DMS153 (cell line): ENCODE measurements around the gene SORBS1.
"Not testable (repeated sequence)": the region's sequence is repeated elsewhere in the genome, so short reads cannot be mapped to it uniquely, and the experiment has no call there.

Source experiments
- DNase-seq: peaks from one replicate; lab custom pipeline; 2025; lab: John Stamatoyannopoulos, UW

SORBS1 gene

DNA sequence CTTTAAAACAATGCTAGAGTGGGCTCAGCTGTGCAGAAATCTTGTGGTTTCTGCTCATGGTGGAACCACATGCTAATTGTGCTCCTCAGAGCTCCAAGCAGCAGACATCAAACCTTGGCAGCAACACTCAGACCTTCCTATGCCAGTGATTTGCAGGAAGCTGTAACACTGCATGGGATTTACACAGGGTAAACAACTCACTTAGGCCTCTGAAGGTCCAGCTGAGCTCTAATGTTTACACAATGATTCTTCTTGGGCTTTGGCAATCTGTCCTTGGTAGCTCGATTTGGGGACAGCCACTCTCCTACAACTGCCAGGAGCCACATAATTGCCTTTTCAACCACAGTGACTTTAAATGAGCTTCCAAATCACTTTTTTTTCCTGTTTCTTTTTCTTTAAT, 172.6 kb downstream of the SORBS1 start:
- DNase-seq = peak; percentile 81

DNA sequence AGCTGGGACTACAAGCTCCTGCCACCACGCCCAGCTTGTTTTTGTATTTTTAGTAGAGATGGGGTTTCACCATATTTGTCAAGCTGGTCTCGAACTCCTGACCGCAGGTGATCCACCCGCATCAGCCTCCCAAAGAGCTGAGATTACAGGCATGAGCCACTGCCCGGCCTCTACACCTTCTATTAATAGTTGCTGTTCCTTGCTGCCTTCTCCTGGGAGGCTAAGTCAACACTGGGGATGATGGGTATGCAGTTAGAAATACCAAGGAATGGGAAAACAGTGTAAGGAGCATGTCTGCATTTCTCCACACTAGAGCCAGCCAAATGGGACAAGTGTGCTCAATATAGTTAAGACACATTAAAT, 173.1 kb downstream of the SORBS1 start:
- no peak for DNase-seq

DNA sequence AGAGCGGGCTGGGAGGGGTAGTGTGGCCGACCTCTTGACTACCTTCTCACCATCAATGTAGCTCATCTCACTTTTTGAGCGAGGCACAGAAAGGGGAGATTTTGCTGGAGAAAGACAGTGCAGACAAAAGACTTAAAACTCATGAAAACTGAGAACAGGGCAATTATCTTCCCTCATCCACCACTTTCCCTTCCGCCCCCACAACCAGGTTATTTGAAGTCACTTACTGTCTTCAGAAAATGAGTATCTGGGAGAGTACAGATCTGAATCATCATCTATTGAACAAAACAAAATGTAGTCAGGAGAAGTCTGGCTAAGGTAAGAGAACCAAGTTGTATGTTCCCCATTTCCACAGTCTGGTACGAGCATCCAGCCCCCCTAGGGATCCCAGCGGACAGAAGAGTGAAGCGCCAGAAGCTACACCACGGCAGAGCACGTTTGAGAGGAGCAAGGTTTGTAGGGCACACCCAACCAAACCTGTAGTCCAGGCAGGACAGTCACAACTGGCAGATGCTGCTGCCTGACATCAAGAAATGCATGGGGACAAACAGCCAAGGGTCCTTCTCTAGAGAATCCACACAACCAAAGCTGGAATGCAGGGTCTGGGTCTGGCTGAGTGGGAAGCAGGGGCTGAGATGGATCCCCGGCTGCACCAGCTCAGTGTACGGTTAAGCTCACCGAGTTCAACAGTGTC, 177.0 kb downstream of the SORBS1 start:
- DNase-seq = no peak

DNA sequence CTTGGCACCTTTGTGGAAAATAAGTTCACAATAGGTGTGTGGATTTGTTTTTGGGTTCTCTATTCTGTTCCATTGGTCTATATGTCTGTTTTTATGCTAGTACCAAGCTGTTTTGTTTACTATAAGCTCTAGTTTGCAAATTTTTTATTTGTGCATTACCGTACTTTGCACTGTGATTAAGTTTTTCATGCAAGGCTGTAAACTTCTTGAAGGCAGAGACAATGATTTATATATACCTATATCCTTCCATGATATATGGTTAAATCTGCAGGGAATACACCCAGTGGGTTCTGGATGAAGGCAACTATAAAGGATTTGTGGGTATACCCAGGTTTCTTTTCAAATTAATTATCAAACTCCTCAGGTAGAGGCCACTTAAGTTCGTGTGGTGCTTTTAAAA, 178.6 kb downstream of the SORBS1 start:
- no peak for DNase-seq

DNA sequence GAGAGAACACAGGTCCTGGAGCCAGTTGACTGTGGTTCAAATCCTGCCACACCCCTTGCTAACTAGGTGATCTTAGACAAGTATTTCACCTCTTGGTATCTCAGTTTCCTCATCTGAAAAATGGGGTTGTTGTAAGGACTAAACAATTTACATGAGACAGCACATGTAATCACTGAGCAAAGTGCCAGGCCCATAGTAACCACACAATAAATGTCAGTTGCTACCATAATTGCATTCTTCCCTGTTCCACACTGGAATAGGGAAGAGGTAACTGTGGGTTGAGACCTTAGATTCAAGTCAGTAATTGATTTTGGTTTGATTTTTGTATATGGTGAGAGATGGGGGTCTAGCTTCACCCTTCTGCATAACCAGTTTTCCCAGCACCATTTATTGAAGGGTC, 179.0 kb downstream of the SORBS1 start:
- DNase-seq = no peak

DNA sequence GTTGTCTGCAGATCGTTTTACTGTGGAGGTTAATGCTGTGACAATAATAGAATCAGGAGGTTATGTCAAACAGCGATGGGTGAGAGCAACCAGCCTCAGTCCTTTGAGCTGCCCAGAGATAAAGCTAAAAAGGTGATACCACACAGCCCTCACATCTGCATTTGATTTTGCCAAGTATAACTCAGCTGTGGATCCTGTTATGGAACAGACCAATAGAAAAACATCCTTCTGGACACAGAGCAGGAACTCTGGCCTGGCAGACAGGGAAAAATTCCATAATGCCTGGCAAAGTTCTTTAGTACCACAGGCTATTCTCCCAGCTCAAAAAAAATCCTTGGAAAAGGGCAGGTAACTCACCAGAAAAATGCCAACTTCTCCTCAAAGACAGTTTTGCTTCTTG, 183.2 kb downstream of the SORBS1 start:
- DNase-seq = no peak

DNA sequence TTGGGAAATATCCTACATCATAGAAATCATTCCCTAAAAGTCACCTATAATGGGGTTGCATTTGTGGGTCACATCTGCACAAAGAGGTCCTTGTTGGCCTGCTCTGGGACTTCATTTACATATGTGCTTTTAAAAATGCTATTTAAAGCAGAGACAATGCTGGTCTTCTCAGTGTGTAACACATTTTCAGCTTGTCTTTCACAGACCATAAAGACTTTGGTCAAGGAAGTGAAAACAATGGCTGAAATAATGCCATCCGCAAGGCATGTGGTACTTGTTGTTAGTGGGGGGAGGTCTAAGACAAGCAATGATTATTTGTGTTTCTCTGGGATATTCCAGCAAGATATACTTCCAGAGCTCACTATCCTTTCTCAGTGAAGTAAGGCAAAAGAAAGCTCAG, 185.8 kb downstream of the SORBS1 start:
- no peak for DNase-seq

DNA sequence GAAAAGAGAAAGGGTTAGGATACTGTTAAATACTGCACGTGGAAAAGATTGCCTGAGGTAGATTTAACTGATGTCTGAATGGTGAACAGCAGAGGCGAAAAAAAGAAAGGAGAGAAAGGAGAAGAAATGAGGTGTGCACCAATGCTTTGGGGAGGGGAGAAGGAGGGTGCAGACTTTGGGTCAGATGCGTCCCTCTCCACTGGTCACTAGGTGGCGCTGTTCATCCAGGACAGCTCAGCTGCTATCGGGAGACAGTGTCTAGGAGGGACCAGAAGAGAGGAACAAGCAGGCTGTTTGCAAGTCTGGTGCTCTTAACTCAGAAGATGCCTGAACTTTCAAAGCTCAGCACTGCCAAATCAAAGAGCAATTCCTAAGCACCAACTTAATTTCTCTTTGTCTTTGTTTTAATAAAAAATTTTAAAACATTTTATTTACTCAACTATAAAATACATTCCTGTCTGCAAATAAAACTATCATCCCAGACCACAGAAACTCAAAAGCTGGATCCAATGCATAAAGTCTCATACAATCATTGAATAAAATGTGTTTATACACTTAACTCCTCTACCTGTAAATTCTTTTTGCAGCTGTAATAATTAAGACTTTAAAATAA, 186.5 kb downstream of the SORBS1 start:
- DNase-seq = peak; percentile 52

DNA sequence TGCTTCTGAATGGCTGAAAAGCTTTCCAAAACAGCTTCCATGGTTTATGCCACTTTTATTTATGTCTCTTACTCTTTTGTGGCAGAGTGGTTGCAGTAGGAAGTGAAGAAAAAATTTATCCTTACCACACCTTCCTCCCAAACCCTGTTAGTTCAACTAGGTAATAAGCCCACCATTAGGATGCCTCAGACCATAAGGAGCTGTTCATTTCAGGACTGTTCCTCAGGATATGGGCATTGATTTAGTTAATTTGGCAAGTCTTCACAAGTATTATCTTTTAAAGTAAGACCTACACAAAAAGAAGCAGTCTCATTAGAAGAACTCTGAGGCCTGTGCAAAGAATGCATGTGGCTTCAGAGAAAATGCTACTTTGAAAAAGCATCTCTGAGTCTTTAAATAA, 187.5 kb downstream of the SORBS1 start:
- no peak for DNase-seq

DNA sequence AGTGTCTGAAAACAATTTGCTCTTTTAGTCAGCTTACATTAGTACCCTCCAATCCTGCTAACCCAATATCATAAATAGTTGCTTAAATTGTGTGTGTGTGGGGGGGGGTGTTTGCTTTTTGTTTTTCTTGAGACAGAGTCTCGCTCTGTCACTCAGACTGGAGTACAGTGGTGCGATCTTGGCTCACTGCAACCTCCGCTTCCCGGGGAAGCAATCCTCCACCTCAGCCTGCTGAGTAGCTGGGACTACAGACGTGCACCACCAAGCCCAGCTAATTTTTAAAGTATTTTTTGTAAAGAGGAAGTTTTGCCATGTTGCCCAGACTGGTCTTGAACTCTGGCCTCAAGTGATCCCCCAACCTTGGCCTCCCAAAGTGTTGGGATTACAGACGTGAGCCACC, 196.8 kb downstream of the SORBS1 start:
- DNase-seq = no peak

DNA sequence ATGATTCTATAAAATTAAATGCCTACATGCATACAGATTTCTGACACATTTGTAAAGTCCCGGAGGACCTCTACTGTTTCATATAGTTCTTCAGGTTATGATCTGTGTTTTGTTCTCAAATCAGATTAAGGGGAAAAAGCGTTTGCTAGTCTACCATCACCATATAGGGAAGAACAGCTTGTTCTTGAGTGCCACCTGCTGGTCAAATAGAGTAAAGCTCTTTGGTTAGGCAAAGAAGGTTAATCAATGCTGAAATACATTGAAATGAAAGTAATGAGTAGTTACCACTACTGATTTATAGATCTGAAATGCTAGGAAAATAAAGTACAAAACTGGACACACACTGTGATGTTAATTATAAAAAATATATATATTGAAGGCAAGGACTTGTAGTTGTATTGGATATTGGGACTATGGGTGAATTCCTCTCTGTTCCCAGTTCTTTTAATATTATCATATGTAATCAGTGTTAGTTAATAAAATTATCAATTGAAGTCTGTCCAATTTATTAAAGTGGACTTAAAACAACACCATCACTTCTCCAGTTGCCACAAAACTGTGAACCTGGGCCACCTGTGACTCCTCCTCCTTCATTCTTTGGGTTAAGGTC, 197.8 kb downstream of the SORBS1 start:
- DNase-seq = peak; percentile 55

DNA sequence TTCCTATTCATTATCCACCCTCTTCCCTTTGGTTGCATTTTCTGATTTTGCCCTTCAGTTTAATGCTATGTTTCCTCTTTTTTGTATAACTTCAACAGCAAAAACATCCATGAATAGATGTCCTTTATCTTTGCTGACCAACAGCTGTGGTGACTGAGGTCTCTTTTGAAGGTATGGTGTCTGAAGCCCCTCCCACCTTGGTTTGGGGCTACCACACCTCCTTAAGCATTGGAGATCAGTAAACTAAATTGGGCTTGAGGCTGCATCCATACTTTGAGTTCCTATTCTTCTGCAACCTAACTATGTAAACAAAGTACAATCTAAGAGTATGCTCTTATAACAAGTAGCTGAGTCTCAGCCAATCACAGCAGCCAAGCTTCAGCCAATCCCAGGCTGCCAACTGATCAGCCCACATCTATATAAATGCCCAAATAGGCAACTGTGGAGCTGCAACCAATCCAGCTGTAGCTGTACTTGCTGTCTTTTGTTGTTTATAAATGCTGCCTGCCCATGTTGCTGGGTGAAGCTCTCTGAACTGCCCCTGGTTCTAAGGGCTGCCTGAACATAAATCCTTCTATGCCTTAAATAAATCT, 201.0 kb downstream of the SORBS1 start:
- DNase-seq = peak; percentile 51

DNA sequence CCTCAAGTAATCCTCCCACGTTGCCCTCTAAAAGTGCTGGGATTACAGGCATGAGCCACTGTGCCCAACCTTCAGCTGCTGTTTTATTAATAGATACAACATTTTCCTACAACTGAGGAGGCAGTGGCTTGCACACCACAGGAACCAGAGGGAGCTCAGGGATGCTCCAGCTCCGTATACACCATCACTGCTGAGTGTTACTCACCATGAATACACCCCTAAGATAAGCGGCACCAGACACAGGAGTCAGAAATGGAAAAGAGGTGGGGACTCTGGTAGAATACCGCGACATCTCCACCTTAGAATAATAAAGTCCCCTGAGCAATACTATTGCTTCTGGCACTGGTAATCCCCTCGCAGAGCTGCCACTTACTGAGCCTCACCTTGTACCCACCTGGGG, 201.7 kb downstream of the SORBS1 start:
- DNase-seq = no peak

DNA sequence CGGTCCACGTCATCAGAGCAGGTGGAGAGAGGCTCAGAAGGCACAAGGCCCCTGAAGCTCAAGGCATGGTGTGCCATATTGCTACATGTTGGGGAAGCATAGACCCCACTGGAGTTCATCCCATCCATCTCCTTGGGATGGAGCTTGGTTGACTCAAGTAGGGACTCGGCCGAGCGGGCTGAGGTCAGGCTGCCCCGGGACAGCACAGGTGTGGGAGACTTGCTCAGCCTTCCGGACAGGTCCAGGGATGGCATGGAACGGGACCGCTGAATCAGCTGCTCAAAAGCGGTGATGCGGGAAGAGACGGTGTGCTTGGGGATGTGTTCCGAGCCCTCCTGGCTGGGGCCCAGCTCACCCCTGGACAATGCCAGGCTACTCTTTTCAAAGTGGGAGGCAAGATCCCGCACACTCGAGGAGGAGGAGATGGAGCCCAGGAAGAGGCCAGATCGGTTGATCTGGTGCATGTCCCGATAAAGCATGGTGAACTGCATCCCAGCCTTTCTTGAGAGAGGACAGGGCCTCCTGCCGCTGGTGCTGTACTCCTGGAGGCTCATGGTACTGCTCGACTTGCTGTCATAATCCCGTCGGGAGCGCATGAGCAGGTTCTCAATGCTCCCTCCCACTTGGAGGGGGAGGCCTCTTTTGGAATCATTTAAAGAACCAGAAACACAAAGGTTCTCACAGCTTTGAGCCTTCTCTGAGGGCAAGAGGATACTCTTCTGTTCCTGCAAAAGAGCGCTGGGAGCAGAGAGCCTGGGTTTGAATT, 204.8 kb downstream of the SORBS1 start:
- DNase-seq = no peak

DNA sequence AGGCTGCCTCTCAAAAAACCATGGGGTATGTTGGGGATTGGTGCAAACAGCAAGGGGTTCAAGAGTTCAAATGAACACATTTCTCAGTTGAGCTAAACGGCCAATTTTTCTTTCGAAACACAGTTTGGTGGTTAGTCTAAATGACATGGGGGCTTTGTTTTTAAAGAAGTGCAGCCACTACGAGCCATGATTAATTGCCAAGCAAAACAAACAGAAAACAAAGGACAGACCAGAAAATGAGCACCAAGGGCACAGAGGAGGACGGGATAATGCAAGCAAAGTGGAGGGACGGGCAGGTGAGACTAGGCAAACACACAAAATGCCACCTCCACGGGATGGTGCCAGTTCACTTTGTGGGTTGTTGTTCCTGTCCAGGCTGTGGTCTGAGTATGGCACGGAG, 205.9 kb downstream of the SORBS1 start:
- DNase-seq = peak; percentile 73

DNA sequence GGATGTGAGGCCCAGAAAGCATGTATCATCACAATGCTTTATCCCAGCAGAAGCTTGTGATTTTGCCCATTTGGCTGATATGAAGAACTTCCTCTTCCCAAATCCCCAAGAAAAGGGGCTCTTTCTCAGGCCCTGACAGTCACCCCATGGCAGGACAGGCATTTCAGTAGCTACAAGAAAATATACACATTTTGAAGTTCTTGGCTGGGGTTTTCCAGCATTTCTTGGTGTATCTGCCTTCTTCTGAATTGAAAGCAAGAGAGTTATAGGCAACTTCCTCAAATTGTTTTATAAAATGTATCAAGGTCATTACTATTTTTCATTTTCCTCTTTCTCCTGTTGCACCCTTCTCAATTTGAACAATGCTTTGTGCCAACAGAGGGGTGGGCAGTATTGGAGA, 207.1 kb downstream of the SORBS1 start:
- no peak for DNase-seq

DNA sequence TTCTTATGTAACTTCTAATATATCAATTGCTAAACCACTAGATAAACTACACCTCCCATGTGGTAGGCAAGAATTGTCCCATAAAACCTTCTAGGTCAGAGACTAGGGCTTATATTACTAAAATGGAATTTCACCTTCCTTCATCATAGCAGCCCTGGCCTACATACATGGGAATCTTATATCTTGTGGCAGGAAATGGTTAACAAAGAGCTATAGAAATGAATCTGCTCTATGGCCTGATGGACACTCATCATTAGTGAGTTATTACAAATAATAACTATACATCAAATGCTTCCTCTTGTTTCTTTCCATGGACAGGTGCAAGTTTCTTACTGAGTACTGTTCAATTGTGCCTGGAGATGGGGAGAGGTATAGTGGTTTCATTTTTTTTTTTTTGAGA, 208.0 kb downstream of the SORBS1 start:
- no peak for DNase-seq

DNA sequence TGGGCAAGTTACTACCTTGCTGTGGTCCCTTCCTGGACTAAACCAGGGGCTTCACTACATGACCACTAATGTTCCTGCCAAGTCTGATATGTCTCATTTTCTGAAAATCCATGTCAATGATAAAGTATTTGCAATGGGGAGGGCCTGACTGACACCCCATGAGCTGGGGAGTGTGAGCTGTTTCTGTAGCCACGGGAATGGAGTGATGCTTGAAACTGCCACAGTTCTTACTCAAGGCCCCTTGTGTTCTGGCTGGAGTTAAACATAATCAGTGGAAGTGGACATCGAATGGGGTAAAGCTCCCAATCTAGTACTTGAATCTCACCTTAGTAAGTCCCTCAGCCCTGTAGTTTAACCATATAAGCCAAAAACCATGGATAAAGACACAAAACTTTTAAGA, 208.5 kb downstream of the SORBS1 start:
- DNase-seq = no peak

DNA sequence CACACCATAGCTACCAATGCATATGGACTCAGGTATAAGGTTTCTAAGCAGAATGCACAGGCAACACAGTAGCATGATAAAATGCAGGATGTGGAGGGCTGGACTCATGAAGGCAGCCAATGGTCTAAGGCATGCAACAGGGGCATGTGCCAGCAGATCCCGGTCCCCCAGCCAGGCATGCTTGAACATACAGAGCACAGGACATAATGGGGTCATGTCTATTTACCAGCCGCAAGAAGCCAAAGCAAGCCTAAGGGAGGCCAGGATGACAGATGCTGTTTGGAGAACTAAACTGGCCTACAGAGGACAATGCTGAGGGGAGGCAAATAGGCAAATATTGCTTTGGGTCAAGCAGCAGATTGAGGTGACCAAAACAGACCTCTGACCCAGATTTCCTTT, 210.3 kb downstream of the SORBS1 start:
- DNase-seq = no peak

DNA sequence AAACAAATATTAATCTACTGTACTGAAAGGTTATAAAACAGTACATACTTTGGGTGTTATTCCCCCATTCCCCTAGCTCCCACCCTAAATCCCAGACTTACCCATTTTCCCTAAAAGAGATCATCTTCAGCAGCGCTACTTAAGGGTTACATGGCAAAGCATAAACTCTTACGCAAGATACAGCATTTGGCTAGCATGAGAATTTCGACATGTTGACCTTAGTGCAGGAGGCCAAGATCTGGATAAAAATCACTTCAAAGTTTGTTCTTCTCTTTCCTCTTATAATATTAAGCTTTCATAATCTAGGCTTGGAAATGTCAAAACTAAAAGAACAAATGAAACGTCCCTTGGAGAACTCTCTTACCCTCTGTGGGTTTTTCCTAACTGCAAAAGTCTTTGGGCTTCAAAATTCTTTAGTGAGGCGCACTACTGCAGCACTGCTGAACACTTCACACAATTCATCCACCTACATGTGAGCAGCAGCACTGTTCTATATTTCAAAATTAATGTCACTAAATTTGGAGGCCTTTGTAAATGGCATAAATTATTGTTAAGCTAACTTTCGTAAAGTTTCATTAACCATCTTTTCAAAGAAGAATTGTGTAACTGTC, 210.8 kb downstream of the SORBS1 start:
- DNase-seq = no peak

DNA sequence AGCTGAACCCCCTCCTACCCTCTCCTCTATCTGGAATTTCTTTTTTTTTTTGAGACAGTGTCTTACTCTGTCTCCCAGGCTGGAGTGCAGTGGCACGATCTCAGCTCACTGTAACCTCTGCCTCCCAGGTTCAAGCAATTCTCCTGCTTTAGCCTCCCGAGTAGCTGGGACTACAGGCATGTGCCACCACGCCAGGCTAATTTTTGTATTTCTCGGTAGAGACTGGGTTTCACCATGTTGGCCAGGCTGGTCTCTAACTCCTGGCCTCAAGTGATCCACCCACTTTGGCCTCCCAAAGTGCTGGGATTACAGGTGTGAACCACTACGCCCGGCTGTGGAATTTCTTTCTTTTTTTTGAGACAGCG, 213.8 kb downstream of the SORBS1 start:
- DNase-seq = not testable (repeated sequence)

DNA sequence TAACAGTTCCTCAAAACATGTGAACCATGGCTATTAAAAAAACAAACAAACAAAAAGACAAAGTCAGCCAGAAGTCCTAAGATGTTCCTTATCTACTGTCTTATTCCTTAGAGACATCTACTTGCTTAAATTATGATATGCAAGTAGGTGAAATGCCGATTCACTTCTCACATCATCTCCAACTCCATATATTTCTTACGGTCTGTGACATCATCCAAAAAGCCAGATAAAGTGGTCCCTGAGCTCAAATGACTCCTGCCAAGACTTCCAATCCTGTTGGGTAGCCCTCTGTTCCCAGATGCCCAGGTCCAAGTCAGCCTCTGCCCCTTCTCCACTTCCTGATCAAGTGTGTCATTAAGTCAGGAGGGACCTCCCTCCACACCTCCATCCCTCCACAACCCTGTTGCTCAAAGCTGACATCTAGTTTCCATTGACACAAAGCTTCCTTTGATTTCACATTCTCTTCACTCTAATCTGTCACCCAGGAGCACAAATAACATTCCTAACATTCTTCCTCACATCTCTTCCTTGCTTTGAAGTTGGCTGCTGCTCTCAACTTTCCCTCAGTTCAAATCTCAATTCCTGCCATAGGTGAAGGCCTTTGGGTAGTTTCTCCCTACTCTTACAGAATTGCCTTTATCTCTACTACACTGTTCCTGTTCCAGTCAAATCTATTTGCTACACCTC, 214.3 kb downstream of the SORBS1 start:
- DNase-seq = no peak
